NCI-H187 treated with DMSO at 0.1 percent for 48 hours (cell line): Measurements from ENCODE around the gene BAK1.
"Not testable (repeated sequence)": the region's sequence is repeated elsewhere in the genome, so short reads cannot be mapped to it uniquely, and the experiment has no call there.

Source experiments
- DNase-seq: peaks from one replicate; lab custom pipeline; 2025; lab: John Stamatoyannopoulos, UW

BAK1 gene

GRCh38 chr6:33586108-33586640, 6.1 kb upstream of the BAK1 start:
- DNase-seq = no peak

GRCh38 chr6:33585403-33586107, 5.5 kb upstream of the BAK1 start:
- no peak for DNase-seq

- no peak for DNase-seq
Measured at GRCh38 chr6:33584700-33585402, 4.8 kb upstream of the BAK1 start.

GRCh38 chr6:33583591-33584155, 3.6 kb upstream of the BAK1 start:
- DNase-seq = no peak

- no peak for DNase-seq
Measured at GRCh38 chr6:33581186-33581585, 1.1 kb upstream of the BAK1 start.

- no peak for DNase-seq
Measured at GRCh38 chr6:33578588-33579011, 1.5 kb downstream of the BAK1 start.

- no peak for DNase-seq
Measured at GRCh38 chr6:33578164-33578563, 1.9 kb downstream of the BAK1 start.

- no peak for DNase-seq
Measured at GRCh38 chr6:33577718-33578117, 2.4 kb downstream of the BAK1 start.

- DNase-seq = no peak
Measured at GRCh38 chr6:33577106-33577535, 3.0 kb downstream of the BAK1 start.

- no peak for DNase-seq
Measured at GRCh38 chr6:33576668-33577067, 3.4 kb downstream of the BAK1 start.

GRCh38 chr6:33575211-33575610, 4.9 kb downstream of the BAK1 start:
- DNase-seq = no peak

GRCh38 chr6:33571637-33572316, 8.3 kb downstream of the BAK1 start:
- DNase-seq = no peak

- DNase-seq = no peak
Measured at GRCh38 chr6:33570806-33571636, 9.1 kb downstream of the BAK1 start.

- DNase-seq = no peak
Measured at GRCh38 chr6:33568826-33569570, 11.1 kb downstream of the BAK1 start.

- DNase-seq = no peak
Measured at GRCh38 chr6:33567836-33568235, 12.2 kb downstream of the BAK1 start.

- no peak for DNase-seq
Measured at GRCh38 chr6:33566182-33567084, 13.6 kb downstream of the BAK1 start.

GRCh38 chr6:33558801-33559200, 21.3 kb downstream of the BAK1 start:
- DNase-seq = no peak

- no peak for DNase-seq
Measured at GRCh38 chr6:33557376-33557775, 22.7 kb downstream of the BAK1 start.

- DNase-seq = not testable (repeated sequence)
Measured at GRCh38 chr6:33552883-33553282, 27.2 kb downstream of the BAK1 start.

- DNase-seq = no peak
Measured at GRCh38 chr6:33552252-33552651, 27.8 kb downstream of the BAK1 start.
